ENCODE measurements around the gene EDC3. TPM values are rescaled to one million over a fixed set of nuclear protein-coding genes. Genes with fewer than 3 reads are reported as not detected.

EDC3 gene, protein sequence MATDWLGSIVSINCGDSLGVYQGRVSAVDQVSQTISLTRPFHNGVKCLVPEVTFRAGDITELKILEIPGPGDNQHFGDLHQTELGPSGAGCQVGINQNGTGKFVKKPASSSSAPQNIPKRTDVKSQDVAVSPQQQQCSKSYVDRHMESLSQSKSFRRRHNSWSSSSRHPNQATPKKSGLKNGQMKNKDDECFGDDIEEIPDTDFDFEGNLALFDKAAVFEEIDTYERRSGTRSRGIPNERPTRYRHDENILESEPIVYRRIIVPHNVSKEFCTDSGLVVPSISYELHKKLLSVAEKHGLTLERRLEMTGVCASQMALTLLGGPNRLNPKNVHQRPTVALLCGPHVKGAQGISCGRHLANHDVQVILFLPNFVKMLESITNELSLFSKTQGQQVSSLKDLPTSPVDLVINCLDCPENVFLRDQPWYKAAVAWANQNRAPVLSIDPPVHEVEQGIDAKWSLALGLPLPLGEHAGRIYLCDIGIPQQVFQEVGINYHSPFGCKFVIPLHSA
- 18.0 to 23.2 TPM (median 21.9 TPM) in 5 replicates for total RNA-seq (2022; extraction: Qiagen RNA extraction)

DNA sequence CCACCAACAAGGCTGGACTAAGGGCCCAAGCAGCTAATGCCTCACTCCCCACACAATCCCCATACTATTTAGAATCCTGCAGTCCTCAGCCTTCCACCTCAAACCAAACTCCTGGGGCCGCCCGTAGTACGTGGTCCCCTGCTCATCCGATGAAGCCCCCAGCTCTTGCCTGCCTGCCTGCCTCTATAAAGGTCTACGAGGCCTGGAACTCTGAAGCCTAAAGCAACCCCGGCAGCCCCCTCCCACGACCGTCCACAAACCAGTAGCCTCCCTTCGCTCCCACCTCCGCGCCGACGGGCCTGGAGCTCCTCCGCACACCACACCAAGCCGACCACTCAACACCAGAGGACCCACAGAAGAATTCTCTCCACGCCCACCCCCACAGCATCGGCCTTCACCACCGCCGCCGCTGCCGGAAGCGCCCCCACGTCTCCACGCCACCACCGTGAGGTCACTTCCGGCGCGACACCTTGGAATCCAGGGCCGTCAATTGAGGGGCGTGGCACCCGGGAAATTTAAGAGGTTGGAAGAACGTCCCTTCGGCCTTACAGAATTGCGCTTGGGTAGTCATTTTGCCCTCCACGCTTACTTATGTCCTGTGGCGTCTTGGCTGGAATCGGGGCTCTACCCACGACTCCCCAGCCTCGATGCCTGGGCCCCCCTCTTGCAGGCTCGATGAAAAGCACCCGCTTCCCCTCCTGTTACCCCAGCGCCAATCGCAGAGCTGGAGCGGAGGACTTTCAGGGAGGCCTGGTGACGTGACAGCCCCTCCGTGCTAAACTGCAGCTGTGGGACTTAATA is at the start of gene EDC3:
Gene EDC3, minus strand, starts transcription at position 428 of the 801 bp plus-strand sequence. CDS start 20,900 bp downstream, outside the sequence.

GRCh38 chr15:74725225-74725774 is 29.5 kb upstream of the EDC3 start, which contains the start of gene CYP1A1:
Gene CYP1A1, minus strand, starts transcription at chr15:74725528. Its CDS starts 2,431 bp downstream, at chr15:74723097.

DNA sequence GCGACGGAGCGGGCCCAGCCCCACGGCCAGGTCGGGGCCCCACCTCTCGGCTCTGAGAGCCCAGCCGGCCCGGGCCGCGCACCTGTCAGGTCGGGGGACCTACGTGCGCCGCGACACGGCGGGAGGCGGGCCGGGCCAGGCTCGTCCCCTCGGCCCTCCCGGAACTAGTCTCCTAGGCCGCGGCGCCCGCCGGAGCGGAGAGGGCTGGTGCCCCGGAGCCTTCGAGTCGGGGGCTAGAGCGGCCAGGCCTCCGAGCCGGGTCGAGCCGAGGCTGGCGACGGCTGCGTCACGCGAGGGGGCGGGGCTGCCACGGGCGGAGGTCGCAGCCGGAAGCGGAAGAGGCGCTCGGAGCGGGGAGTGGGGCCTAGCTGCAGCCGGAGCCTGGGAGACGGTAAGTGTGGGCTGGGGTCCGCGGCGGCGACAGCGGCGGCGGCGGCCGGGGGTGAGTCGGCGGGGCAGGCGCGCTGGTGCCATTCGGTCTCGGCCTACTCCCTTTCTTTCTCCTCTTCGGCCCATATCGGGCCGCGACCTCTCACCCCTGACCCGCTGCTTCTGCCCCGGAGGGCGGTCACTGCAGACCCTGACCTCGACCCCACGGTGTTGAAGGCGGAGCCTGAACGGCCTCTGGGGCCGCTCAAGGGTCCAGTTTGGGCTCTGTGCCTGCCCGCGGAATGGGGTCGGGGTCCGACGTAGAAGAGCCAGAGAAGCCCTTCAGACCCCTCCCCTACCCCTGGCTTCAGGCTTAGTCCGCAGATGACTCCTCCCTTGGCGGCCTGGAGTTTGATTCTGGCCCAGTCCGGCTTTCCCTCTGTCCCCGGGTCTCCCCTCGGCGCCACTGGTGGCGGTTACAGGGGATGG is 80.1 kb downstream of the EDC3 start, which contains the start of gene CLK3:
Gene CLK3, plus strand, starts transcription at position 329 of the 858 bp plus-strand sequence. CDS start 3,361 bp downstream, outside the sequence.

Other genes starting within 250 kb of the EDC3 start
- 38.5 to 42.7 TPM (median 41.3 TPM) in 5 replicates for gene UBL7, start 234.9 kb downstream of the EDC3 start, total RNA-seq (2022; extraction: Qiagen RNA extraction)
- gene ARID3B, start 154.8 kb downstream of the EDC3 start, total RNA-seq (2022; extraction: Qiagen RNA extraction) = 2.8 to 3.3 TPM (median 3.0 TPM) in 5 replicates
- 26.5 to 45.1 TPM (median 34.8 TPM) in 5 replicates for gene CLK3, start 80.2 kb downstream of the EDC3 start, total RNA-seq (2022; extraction: Qiagen RNA extraction)
- gene CYP1A1, start 29.5 kb upstream of the EDC3 start, total RNA-seq (2022; extraction: Qiagen RNA extraction) = 1.2 to 2.2 TPM (median 1.6 TPM) in 5 replicates
- gene CYP1A2, start 52.8 kb upstream of the EDC3 start, total RNA-seq (2022; extraction: Qiagen RNA extraction) = not detected in 5 replicates
- gene CSK, start 86.1 kb upstream of the EDC3 start, total RNA-seq (2022; extraction: Qiagen RNA extraction) = 56.3 to 65.7 TPM (median 62.4 TPM) in 5 replicates
- not detected in 5 replicates for gene LMAN1L, start 116.8 kb upstream of the EDC3 start, total RNA-seq (2022; extraction: Qiagen RNA extraction)
- 0.08 to 0.09 TPM in 2 of 5 replicates, not detected in the others for gene CPLX3, start 130.6 kb upstream of the EDC3 start, total RNA-seq (2022; extraction: Qiagen RNA extraction)
- 26.3 to 39.5 TPM (median 33.7 TPM) in 5 replicates for gene ULK3, start 147.1 kb upstream of the EDC3 start, total RNA-seq (2022; extraction: Qiagen RNA extraction)
- gene SCAMP2, start 177.3 kb upstream of the EDC3 start, total RNA-seq (2022; extraction: Qiagen RNA extraction) = 54.9 to 66.9 TPM (median 64.2 TPM) in 5 replicates
- gene MPI, start 194.0 kb upstream of the EDC3 start, total RNA-seq (2022; extraction: Qiagen RNA extraction) = 27.0 to 40.6 TPM (median 30.8 TPM) in 5 replicates
- 30.3 to 41.3 TPM (median 34.9 TPM) in 5 replicates for gene FAM219B, start 210.8 kb upstream of the EDC3 start, total RNA-seq (2022; extraction: Qiagen RNA extraction)
- 526 to 592 TPM (median 554 TPM) in 5 replicates for gene COX5A, start 242.0 kb upstream of the EDC3 start, total RNA-seq (2022; extraction: Qiagen RNA extraction)